HepG2 (cell line): ENCODE measurements around the gene NID2. TPM values are rescaled to one million over a fixed set of nuclear protein-coding genes. Genes with fewer than 3 reads are reported as not detected.

ENCODE experiments used
- ATAC-seq: fragments of 200-7000 bp; cut with Tn5 transposase; 3 replicates; pipeline ENCODE4 v1.9.1; 2020; ENCODE audit warnings: mild to moderate bottlenecking, moderate library complexity
- BruUV-seq: library from RNA; stranded (reverse); fragments of 400-500 nt; replicated peaks from 2 replicates; lab custom pipeline; 2021; lab: Mats Ljungman, UMichigan
- CTCF ChIA-PET: fragments of 300-600 bp; formaldehyde crosslinking; extraction: SDS; loops from one replicate; lab custom pipeline; 2021; ENCODE audit warnings: low total read pairs, inconsistent platforms, low intra/inter-chr PET ratio; lab: Yijun Ruan, JAX
- POLR2A ChIA-PET: fragments of 350-600 bp; sonication (Branson Sonifier 250); formaldehyde crosslinking; loops from one replicate; lab custom pipeline; 2020; ENCODE audit warnings: antibody characterized with exemption, inconsistent platforms; lab: Yijun Ruan, JAX
- DNase-seq: peaks from one replicate; pipeline ENCODE4 v3.0.0-alpha.2; 2015; ENCODE audit warnings: low spot score
- FAIRE-seq: peaks from 3 replicates; lab custom pipeline; 2011; peaks lifted over from hg19 to GRCh38; lab: Jason Lieb, UNC
- H2AFZ ChIP-seq: one replicate; pipeline ENCODE4 v1.6.1; 2011; ENCODE audit warnings: low read length, inconsistent platforms
- H3K27ac ChIP-seq: fragments of 300-600 bp; 3 replicates; pipeline ENCODE4 v1.8.0; 2011; ENCODE audit warnings: mixed run types, mild to moderate bottlenecking, mixed read lengths, low read length, inconsistent platforms; ENCODE audit not compliant: insufficient read depth; ENCODE audit errors: extremely low read length
- H3K27me3 ChIP-seq, 2 experiments: fragments of 200-600 bp in 1 of 2; 2 replicates in 1 of 2; 3 replicates in 1 of 2; pipeline versions ENCODE4 v1.6.0 to v1.8.0; 2011; ENCODE audit warnings: low read length in 2 of 2, mild to moderate bottlenecking in 2 of 2, moderate library complexity in 2 of 2, inconsistent platforms in 1 of 2; ENCODE audit not compliant: insufficient read depth in 2 of 2, control insufficient read depth in 1 of 2
- H3K36me3 ChIP-seq, 2 experiments: fragments of 200-600 bp in 1 of 2; replicated peaks in 1 of 2; 2 replicates in 1 of 2; 3 replicates in 1 of 2; pipeline versions ENCODE4 v1.5.1 to v1.8.0; 2011; ENCODE audit warnings: low read length in 2 of 2, inconsistent platforms in 1 of 2; ENCODE audit not compliant: insufficient read depth in 2 of 2, control insufficient read depth in 1 of 2
- H3K4me1 ChIP-seq: 2 replicates; pipeline ENCODE4 v1.5.1; 2012; ENCODE audit warnings: low read length, inconsistent platforms; ENCODE audit not compliant: insufficient read depth
- H3K4me2 ChIP-seq: 2 replicates; pipeline ENCODE4 v1.6.0; 2011; ENCODE audit warnings: low read depth, low read length, inconsistent platforms
- H3K4me3 ChIP-seq, 3 experiments: fragments of 200-600 bp in 1 of 3; sonication (generic), shearing (Covaris generic) in 1 of 3; replicated peaks in 1 of 3; 2 replicates each; pipeline ENCODE4 v1.5.1; 2011 to 2016; ENCODE audit warnings: low read length in 3 of 3, inconsistent platforms in 2 of 3, low read depth in 2 of 3, mild to moderate bottlenecking in 2 of 3, control low read depth in 1 of 3, mixed read lengths in 1 of 3; ENCODE audit not compliant: insufficient read depth in 1 of 3
- H3K79me2 ChIP-seq: one replicate; pipeline ENCODE4 v1.6.1; 2011; ENCODE audit warnings: low read length, inconsistent platforms; ENCODE audit not compliant: insufficient read depth
- H3K9ac ChIP-seq: 2 replicates; pipeline ENCODE4 v1.6.0; 2011; ENCODE audit warnings: mild to moderate bottlenecking, low read depth, low read length, inconsistent platforms; ENCODE audit not compliant: insufficient read depth
- H3K9me3 ChIP-seq: 2 replicates; pipeline ENCODE4 v1.5.1; 2012; ENCODE audit warnings: mild to moderate bottlenecking, low read length
- H4K20me1 ChIP-seq: 2 replicates; pipeline ENCODE4 v1.6.0; 2011; ENCODE audit warnings: inconsistent platforms, mild to moderate bottlenecking, low read length, moderate library complexity; ENCODE audit not compliant: insufficient read depth
- JUNB ChIP-seq: sonication (generic); formaldehyde crosslinking; IDR thresholded peaks from 2 replicates; pipeline ENCODE4 v1.8.0; 2022; ENCODE audit warnings: missing genetic modification reagents, mild to moderate bottlenecking, borderline replicate concordance
- KAT2B ChIP-seq: fragments of 150-350 bp; IDR thresholded peaks from 2 replicates; pipeline ENCODE4 v1.6.1; 2014; ENCODE audit warnings: low read depth, low read length, borderline replicate concordance
- KLF6 ChIP-seq: IDR thresholded peaks from 2 replicates; pipeline ENCODE4 v1.8.0; 2016; ENCODE audit warnings: missing biosample characterization, missing genetic modification reagents
- MYNN ChIP-seq: sonication (generic); formaldehyde crosslinking; IDR thresholded peaks from 2 replicates; pipeline ENCODE4 v1.4.0; 2020; ENCODE audit warnings: mild to moderate bottlenecking, low read depth, missing genetic modification reagents
- PITX1 ChIP-seq: sonication (generic); formaldehyde crosslinking; IDR thresholded peaks from 2 replicates; pipeline ENCODE4 v1.5.1; 2020; ENCODE audit warnings: mild to moderate bottlenecking, missing genetic modification reagents
- REXO4 ChIP-seq: sonication (generic); formaldehyde crosslinking; IDR thresholded peaks from 2 replicates; pipeline ENCODE4 v1.8.0; 2022; ENCODE audit warnings: missing genetic modification reagents, mild to moderate bottlenecking, borderline replicate concordance
- SNAI1 ChIP-seq: sonication (generic); formaldehyde crosslinking; IDR thresholded peaks from 2 replicates; pipeline ENCODE4 v1.5.0; 2020; ENCODE audit warnings: mild to moderate bottlenecking, missing genetic modification reagents, borderline replicate concordance
- ZBTB20 ChIP-seq: sonication (generic); formaldehyde crosslinking; IDR thresholded peaks from 2 replicates; pipeline ENCODE4 v1.8.1; 2023; ENCODE audit warnings: missing genetic modification reagents, low read depth, mild to moderate bottlenecking, borderline replicate concordance
- ZFX ChIP-seq: sonication (generic); formaldehyde crosslinking; IDR thresholded peaks from 2 replicates; pipeline ENCODE4 v1.4.0; 2020; ENCODE audit warnings: mild to moderate bottlenecking, low read depth, missing genetic modification reagents, moderate library complexity
- ZNF530 ChIP-seq: sonication (generic); formaldehyde crosslinking; IDR thresholded peaks from 2 replicates; pipeline ENCODE4 v1.5.0; 2020; ENCODE audit warnings: low read depth, mild to moderate bottlenecking, missing genetic modification reagents
- WGBS: methylation state at CpG from one replicate; pipeline ENCODE4 v1.1.6; 2017; ENCODE audit warnings: low lambda C conversion rate; 5-methylcytosine and 5-hydroxymethylcytosine counted together
- in situ Hi-C: cut with HindIII; loops from 2 replicates; pipeline ENCODE4 v1.10.0; 2017; ENCODE audit warnings: low pct_unique_long_range_greater_than_20kb; ENCODE audit not compliant: extremely low pct_ligation_motif_present
- intact Hi-C: fragments of 100-400 bp; cut with micrococcal nuclease; formaldehyde crosslinking; loops from one replicate; pipeline ENCODE4 v1.10.0; 2022; ENCODE audit not compliant: unreplicated experiment
- polyA plus RNA-seq, 8 experiments: library from polyadenylated mRNA; depleted of rRNA in 3 of 8; stranded (reverse) in 7 of 8; unstranded in 1 of 8; fragments of >200 nt; fragmentation: Illumina TruSeq in 4 of 8; extraction: Trizol in 4 of 8; gene quantifications; 2 replicates each; pipeline versions ENCODE4 v1.2.1 to v1.2.3, GENCODE V29; 2011 to 2016; ENCODE audit warnings: low read depth in 4 of 8, missing spikeins in 1 of 8, mixed read lengths in 1 of 8; ENCODE audit not compliant: insufficient read depth in 1 of 8
- total RNA-seq, 5 experiments: library from RNA; depleted of rRNA; stranded (reverse); fragments of >200 nt; fragmentation: Illumina TruSeq; extraction: Trizol; gene quantifications; 2 replicates each; pipeline ENCODE4 v1.2.3, GENCODE V29; 2016; ENCODE audit warnings: low read depth in 1 of 5
- TF ChIP-seq, protein P1 (sequence below): sonication (generic); formaldehyde crosslinking; IDR thresholded peaks from 2 replicates; pipeline ENCODE4 v1.4.0; 2020; ENCODE audit warnings: missing genetic modification reagents
- TF ChIP-seq, protein P2 (sequence below): sonication (generic); formaldehyde crosslinking; IDR thresholded peaks from 2 replicates; pipeline ENCODE4 v1.4.0; 2020; ENCODE audit warnings: missing genetic modification reagents
- TF ChIP-seq, protein P3 (sequence below): sonication (generic); formaldehyde crosslinking; IDR thresholded peaks from 2 replicates; pipeline ENCODE4 v1.4.0; 2020; ENCODE audit warnings: missing genetic modification reagents
- TF ChIP-seq, protein P4 (sequence below): sonication (generic); formaldehyde crosslinking; IDR thresholded peaks from 2 replicates; pipeline ENCODE4 v1.4.0; 2020; ENCODE audit warnings: missing genetic modification reagents, borderline replicate concordance

Gene NID2
- total and polyA plus RNA-seq, 2 of the 13 experiments (the other 11 are each of a cell fraction or from before 2014, with no cell fraction given) = 0.11 TPM; not detected in 1

DNA sequence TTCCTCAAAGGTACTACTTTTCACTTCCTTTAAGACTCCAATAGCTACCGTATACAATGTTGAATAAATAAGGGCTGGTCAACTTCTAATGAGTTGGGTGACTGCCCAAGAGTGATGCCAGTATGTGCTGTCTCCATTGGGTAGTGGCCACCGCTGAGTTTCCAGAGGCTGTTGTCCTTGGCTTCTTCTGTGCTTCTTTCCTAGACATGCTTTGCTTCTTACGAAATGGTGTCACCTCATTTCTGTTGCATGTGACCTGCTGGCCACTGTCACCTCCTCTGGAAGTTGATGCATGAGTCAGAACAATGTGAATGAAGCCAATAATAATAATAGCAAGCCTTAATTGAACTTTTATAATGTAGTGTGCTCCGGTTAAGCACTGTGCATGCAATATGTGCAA, 7.5 kb upstream of the NID2 start (continued):
- TF ChIP-seq, protein P1, sequence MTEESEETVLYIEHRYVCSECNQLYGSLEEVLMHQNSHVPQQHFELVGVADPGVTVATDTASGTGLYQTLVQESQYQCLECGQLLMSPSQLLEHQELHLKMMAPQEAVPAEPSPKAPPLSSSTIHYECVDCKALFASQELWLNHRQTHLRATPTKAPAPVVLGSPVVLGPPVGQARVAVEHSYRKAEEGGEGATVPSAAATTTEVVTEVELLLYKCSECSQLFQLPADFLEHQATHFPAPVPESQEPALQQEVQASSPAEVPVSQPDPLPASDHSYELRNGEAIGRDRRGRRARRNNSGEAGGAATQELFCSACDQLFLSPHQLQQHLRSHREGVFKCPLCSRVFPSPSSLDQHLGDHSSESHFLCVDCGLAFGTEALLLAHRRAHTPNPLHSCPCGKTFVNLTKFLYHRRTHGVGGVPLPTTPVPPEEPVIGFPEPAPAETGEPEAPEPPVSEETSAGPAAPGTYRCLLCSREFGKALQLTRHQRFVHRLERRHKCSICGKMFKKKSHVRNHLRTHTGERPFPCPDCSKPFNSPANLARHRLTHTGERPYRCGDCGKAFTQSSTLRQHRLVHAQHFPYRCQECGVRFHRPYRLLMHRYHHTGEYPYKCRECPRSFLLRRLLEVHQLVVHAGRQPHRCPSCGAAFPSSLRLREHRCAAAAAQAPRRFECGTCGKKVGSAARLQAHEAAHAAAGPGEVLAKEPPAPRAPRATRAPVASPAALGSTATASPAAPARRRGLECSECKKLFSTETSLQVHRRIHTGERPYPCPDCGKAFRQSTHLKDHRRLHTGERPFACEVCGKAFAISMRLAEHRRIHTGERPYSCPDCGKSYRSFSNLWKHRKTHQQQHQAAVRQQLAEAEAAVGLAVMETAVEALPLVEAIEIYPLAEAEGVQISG (CRISPR knock-in tag) = no peak
- no peak for TF ChIP-seq SNAI1 (CRISPR knock-in tag)
- TF ChIP-seq KAT2B = no peak
- TF ChIP-seq KLF6 (CRISPR knock-in tag) = no peak
- TF ChIP-seq, protein P2, sequence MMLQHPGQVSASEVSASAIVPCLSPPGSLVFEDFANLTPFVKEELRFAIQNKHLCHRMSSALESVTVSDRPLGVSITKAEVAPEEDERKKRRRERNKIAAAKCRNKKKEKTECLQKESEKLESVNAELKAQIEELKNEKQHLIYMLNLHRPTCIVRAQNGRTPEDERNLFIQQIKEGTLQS (CRISPR knock-in tag) = no peak
- no peak for TF ChIP-seq ZNF530 (CRISPR knock-in tag)
- TF ChIP-seq PITX1 (CRISPR knock-in tag) = no peak
- TF ChIP-seq, protein P3, sequence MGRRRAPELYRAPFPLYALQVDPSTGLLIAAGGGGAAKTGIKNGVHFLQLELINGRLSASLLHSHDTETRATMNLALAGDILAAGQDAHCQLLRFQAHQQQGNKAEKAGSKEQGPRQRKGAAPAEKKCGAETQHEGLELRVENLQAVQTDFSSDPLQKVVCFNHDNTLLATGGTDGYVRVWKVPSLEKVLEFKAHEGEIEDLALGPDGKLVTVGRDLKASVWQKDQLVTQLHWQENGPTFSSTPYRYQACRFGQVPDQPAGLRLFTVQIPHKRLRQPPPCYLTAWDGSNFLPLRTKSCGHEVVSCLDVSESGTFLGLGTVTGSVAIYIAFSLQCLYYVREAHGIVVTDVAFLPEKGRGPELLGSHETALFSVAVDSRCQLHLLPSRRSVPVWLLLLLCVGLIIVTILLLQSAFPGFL (CRISPR knock-in tag) = no peak
- TF ChIP-seq JUNB (CRISPR knock-in tag) = no peak
- TF ChIP-seq ZFX = no peak

DNA sequence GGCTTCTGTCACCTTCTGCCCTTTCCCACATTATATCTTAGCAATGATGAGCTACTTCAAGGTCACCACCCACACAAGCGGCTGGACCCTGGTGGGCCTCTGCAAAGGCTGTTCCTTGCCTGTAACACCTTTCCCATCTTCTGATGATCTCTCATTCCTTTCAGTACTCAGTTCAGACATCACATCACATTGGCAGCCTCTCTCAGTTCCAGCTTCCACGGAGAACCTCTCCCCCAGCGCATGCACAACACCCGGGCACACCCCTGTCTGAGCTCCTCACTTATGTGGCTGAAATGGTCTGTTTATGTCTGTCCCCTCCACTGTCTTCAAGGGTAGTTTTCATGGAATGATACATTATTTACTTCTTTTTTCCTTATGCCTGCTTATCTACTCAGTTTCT, 6.5 kb upstream of the NID2 start:
- FAIRE-seq (no peak), ATAC-seq (no peak), DNase-seq (no peak)
- Histone ChIP-seq H3K27me3 (peaks cover 0 to 10% of the 10 kb centered on the region in 2 experiments; a peak in 4 of 5 replicates), H3K9ac (no peak overlapping the region), H3K4me3 (no peak overlapping the region), H3K36me3 (no peaks in the 10 kb centered on the region), H2AFZ (no peak overlapping the region), H3K79me2 (no peaks in the 10 kb centered on the region), H3K9me3 (no peaks in the 10 kb centered on the region), H3K4me2 (no peak overlapping the region), H3K27ac (no peak overlapping the region), H3K4me1 (peaks cover 16% of the 10 kb centered on the region), H4K20me1 (no peaks in the 10 kb centered on the region)
- intact Hi-C loops (no loop called here), in situ Hi-C loops (no loop called here)
- POLR2A ChIA-PET = no interaction called here
- no TSS peak for BruUV-seq
- CTCF ChIA-PET = no interaction called here
- 11% methylated on average over 4 of the region's 4 CpGs for WGBS
- TF ChIP-seq MYNN (CRISPR knock-in tag) (no peak), REXO4 (CRISPR knock-in tag) (no peak), ZBTB20 (CRISPR knock-in tag) (no peak)
- TF ChIP-seq, protein P4, sequence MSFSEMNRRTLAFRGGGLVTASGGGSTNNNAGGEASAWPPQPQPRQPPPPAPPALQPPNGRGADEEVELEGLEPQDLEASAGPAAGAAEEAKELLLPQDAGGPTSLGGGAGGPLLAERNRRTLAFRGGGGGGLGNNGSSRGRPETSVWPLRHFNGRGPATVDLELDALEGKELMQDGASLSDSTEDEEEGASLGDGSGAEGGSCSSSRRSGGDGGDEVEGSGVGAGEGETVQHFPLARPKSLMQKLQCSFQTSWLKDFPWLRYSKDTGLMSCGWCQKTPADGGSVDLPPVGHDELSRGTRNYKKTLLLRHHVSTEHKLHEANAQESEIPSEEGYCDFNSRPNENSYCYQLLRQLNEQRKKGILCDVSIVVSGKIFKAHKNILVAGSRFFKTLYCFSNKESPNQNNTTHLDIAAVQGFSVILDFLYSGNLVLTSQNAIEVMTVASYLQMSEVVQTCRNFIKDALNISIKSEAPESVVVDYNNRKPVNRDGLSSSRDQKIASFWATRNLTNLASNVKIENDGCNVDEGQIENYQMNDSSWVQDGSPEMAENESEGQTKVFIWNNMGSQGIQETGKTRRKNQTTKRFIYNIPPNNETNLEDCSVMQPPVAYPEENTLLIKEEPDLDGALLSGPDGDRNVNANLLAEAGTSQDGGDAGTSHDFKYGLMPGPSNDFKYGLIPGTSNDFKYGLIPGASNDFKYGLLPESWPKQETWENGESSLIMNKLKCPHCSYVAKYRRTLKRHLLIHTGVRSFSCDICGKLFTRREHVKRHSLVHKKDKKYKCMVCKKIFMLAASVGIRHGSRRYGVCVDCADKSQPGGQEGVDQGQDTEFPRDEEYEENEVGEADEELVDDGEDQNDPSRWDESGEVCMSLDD = no peak
